GM19328 (cell line): ENCODE measurements around the gene TFPI.
"Not testable (repeated sequence)": the region's sequence is repeated elsewhere in the genome, so short reads cannot be mapped to it uniquely, and the experiment has no call there.

Source experiments
- ATAC-seq: cut with Tn5 transposase; IDR thresholded peaks from one replicate; pipeline ENCODE4 v1.9.1; 2021; ENCODE audit warnings: mild to moderate bottlenecking, moderate library complexity; ENCODE audit not compliant: unreplicated experiment

The TFPI gene

DNA sequence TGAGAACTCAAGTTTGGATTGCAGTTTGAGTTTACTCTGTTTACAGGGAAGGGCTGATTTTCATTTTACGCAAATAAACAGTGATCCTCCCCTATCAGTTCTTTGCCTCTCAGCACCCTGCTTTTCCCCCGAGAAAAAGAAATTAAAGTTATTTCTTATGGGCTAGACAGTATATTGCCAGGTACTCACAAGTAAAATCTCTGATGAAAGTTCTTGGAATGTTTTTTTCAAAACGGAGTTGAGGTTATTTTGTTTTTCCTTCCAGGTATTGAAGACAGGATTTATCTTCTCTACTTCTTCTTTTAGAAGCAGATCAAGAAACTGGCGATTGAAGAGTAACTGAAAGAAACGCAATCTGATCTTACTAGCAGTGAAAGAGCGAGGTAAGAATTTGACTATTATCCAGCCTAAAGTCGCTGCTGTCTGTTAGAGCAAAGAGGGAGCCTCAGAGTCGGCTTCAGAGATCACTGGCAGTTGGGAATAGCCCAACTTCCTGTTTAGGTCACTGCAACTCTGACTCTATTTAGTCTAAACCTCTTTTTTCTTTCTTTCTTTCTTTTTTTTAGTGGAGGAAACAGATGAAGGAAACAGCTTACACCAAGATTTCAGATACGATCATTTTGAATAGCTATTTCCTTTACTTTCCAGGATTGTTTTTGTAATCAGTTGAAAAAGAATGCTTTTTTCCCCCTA lies at the start of gene TFPI:
Gene TFPI (minus strand): TSS at position 425 of the 693 bp plus-strand sequence. CDS start 50,667 bp downstream, outside the sequence.
- ATAC-seq = no peak

DNA sequence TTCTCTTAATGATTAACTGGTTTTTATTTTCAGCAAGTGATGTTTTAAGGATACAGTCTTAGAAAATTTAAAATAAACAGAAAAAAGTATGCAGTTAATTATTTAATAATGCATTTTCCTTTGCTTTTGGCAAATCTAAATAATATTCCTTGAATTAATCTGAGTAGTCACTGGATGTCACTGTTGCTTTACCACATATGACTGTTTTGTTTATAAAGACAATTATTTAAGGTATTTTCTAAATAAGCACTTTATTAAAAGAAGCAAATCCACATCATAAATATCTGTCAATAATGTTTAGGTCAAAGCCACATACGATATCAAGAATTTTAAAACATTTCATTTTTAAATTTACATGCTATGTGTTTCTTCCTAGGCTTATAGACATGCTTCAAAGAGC lies 40.6 kb upstream of the TFPI start:
- ATAC-seq = no peak

DNA sequence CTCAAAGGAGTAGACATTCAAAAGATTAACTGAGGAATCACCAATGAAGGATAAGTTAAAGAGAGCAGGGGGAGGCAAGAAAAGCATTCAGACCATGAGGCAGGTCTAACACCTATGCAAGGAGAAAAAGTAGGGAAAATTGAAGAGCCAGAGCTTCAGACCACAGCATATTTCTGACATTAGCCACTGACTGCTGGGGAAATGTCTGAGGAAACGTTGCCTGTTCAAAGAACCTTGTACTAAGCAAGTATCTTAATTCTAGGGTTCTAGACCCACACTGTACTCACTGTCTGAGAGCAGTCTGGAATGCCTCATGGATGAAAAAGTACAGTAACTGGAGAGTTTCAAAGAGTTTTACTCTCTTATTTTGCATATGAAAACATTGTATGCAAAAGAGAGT lies 39.5 kb upstream of the TFPI start:
- ATAC-seq = no peak

DNA sequence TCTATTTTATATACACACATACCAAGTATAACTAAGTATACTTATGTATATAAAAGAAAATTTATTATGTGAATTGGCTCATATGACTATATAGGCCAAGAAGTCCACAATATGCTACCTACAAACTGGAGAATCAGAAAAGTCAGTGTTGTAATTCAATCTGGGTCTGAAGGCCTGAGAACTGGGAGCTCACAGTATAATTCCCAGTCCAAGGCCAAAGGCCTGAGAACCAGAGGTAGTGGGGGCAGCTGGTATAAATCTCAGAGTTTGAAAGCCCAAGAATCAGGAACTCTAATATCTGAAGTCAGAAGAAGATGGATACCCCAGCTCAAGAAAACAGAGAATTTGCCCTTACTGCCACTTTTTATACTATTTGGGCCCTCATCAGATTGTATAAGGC lies 38.9 kb upstream of the TFPI start:
- no peak for ATAC-seq

DNA sequence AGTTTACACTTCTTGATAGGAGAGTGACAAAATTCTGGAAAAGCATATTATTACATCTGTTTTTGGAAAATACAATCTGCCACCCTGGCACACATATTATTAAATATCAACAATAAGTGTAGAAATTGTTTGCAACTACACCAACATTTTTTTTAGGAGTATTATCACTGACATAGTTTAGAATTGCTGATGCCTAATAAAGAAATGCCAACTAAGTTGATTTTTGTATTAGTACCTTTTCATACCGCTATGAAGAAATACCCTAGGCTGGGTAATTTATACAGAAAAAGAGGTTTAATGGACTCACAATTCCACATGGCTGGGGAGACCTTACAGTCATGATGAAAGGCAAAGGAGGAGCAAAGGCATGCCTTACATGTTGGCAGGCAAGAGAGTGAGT lies 35.9 kb upstream of the TFPI start:
- ATAC-seq = no peak

DNA sequence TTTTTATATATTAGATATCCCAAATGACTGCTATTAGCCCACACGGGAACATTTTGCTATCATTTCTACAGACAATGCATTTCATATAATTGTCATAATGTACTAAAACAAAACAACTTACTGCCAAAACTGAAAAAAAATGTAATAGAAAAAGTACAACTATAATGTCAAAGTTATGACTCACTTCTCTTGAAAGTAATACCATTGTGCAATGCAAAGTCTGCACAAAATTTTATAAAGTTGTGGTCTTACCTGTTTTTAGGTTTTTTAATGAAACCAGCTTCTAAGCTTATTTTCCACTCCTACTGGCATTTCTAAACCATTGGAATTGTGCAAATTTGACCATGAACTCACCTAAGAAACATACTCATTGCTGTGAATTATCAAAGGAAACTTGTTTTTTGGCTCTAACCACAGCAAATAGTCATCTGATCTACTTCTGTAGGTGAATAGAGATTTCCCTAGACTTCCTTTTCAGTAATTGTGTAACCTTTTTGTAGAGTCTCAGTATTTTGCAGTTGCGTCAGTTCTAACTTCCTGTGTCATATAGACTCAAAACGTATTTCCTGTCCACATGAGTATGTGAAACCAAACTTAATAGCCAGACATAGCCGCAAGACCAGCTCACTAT lies 31.9 kb upstream of the TFPI start:
- ATAC-seq = no peak

DNA sequence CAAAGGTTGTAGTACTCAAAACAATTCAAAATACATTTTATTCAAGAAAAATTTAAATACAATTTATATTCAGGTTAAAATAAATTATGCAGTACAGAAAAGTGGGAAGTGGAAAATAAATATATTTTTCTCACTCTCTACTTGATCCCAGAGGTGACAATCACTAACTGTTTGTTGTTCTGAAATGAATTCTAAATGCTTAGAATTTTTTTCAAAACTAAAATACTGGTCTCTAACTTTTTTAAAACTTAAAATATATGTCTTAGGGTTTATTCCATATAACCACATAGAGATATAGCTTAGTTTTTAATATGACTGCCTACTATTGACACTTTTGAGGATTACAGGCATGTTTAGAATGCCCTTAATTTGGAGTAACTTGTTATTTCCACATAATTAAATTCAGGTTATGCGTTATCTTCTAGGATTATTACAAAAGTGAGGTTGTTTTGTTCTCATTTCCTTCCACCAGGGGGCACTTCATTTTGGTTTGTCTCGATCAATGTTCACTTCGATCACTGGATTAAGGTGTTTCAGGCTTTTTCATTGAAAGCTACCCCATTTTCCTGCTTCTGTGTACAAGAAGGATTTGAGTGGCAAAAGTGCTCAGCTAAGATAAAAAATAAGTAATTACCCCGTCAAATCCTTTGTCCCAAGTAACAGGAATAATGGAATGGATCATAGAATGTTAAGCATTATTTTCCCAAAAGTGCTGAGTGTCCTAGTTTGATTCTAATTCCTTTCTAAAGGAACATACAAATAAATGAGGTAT lies 27.1 kb upstream of the TFPI start:
- ATAC-seq = peak; percentile 47

DNA sequence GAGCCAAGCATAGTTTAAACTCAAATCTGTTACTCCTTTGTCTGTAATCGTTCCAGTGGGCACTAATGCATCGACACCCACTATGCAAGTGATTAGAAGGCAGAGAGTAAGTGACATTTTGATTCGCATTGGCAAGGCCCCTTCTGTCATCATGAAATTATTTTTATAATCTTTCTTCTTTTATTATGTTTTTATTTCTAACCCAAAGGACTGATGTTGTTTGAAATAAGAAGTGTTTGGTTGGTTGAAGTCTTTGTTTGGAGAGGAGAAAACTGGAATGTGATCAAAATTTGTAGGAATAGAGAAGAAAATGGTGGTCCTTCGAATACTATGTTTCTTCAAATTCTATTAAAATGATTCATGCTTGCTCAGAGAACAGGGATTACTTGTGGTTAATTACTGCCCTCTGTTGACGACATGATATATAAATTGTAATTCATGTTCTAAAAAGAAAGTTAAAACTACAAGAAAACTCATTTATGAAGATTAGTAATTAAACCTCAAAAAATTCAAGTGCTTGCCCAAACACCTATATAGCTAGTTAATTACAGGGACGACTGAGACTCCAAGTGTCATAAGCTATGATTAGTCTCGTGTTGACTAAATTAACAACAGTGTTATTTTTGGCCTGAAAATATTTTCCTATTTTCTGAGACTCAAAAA lies 26.4 kb upstream of the TFPI start:
- ATAC-seq = no peak

DNA sequence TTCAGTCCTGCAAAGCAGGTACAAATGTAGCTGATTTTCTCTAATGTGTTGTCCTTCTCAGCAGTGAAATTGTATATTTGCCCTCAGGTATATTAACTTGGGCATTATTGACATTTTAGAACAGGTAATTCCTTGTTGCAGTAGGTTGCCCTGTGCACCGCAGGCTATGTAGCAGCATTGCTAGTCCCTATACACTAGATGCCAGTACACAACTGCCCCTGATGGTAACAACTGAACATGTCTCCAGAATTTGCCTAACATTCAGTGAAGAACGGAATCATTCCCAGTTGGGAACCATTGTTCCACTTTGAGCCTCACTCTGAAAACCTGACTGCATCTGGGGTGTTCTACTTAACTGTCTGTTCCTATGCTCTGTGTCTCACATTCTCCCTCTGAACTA lies 23.1 kb upstream of the TFPI start:
- no peak for ATAC-seq

DNA sequence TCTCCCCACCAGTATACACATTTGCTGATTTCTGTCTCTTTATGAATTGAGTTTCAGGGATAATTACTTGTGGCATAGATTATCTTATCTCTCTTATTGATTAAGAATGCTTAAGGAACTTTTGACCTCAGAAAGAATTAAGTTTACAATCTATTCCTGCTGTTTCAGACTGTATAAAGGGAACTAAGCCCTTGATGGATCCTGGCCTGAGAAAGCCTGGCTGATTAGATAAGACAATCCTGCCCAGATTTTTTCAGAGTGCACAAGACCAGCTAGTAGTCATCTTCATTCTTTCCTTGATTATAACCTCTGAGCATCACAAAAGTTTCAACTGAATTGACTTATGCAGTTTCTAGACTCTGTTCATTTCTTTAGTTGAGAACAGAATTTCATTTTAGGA lies 22.7 kb upstream of the TFPI start:
- no peak for ATAC-seq

DNA sequence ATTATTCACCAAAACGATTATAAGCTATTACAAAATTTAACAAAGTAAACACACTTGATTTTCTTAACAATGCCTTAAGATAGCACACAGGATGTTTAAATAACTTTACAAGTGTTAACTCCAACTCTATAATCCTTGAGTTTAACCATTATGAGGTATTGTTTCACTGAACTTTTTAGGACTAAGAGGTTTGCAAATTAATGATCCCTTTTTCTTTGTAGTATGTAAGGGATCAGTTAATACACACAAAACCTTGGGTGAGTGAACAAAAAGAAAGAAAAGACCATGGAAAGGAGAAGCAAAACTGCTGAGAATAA lies 21.5 kb upstream of the TFPI start:
- ATAC-seq = no peak

DNA sequence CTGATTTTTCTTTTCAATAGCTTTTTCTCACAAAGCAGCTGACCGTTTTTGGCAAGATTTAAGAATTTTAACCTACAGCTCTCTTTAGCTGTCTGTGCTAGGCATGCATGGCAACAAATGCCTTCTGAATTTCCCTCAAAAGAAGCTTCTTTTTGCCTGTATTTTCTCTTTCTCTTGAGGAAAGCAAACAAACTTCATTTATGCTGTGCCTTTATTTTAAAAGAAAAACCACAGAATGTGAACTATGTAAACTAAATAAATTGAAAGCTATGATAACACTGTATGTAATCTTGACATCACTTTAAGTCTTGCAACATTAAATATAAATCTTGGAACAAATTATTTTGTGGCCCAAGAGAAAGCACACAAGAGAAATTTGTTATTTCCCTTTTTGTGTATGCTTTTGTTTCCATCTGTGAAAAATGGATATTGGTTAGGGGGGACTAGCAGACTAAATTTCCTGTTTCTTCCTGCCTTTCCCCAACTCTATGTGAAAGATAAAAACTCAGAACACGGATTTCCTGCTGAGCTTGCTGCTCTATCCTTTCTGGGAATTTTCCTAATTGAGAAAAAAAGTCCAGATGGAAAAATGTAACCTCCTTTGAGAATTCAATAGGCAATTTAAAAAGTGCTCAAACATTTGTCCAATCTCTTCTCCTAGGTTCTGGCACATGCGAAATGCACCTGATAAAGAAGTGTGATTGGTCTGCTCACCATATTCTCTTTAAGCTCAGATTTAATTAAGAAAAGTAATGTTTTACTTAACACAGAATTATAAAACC lies 20.9 kb upstream of the TFPI start:
- ATAC-seq = no peak

DNA sequence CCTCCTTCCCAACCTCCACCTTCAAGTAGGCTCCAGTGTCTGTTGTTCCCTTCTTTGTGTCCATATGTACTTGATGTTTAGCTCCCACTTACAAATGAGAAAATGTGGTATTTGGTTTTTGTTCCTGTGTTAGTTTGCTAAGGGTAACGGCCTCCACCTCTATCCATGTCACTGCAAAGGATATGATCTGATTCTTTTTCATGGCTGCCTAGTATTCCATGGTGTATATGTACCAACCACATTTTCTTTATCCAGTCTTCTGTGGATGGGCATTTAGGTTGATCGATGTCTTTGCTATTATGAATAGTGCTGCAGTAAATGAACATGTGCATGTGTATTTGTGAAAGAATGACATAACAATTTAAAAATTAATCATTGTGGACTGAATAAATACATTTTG lies 19.5 kb upstream of the TFPI start:
- no peak for ATAC-seq

DNA sequence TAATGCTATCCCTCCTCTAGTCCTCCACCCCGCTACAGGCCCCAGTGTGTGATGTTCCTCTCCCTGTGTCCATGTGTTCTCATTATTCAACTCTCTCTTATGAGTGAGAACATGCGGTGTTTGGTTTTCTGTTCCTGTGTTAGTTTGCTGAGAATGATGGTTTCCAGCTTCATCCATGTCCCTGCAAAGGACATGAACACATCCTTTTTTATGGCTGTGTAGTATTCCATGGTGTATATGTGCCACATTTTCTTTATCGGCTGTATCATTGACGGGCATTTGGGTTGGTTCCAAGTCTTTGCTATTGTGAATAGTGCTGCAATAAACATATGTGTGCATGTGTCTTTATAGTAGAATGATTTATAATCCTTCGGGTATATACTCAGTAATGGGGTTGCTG lies 17.8 kb upstream of the TFPI start:
- not testable (repeated sequence) for ATAC-seq

DNA sequence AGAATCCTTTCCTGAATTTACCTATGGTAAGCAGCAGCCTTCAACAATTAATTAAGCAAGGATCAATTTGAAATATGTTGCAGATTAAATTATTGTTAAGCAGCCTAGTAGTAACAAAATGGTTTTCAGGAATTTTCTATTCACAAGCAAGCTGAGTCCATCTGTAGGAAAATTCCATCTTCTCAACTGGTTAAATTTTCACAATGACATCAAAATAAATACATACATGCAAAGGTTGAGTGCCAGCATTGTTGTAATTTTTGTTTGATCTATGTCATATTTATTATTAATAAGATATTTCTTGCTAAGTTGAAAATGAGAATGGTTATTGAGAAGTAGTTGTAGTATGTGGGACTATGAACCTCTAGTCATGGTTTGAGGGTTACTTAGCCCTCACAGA lies 15.3 kb upstream of the TFPI start:
- ATAC-seq = no peak

DNA sequence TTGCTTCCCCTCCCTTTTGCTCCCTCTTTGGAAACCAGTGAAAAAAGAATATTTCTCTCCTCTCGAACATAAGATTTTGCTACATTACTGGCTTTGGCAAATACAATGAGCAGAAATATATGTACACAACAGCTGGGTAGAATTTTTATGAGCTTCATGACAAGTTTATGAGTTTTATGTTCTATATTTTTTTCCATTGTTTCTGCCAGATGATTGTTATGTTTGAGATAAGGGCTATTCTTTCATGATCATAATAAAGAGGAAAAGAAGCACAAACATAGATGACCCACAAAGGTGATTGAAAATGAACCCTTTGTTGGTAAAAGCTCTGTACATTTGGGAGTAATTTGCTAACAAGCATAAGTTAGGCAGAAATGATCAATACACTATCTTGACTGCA lies 14.8 kb upstream of the TFPI start:
- no peak for ATAC-seq

DNA sequence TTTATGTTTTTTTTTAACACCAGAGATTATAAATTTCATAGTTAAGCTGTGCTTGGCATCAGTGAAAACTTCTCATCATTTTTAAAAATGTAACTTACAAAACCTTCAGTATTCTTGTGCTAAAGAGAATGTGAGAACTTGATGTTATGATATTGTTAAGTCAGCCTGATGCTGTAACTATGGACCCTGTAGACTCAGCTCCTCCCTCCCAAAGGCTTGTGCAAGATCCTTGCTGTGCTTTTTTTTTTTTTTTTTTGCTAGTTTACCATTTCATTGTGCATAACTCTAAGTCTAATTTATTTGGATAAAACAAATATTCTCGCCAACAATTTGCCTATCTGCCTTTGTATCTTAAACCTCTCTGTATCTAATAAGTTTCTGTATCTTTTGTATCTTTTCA lies 12.9 kb upstream of the TFPI start:
- ATAC-seq = no peak

DNA sequence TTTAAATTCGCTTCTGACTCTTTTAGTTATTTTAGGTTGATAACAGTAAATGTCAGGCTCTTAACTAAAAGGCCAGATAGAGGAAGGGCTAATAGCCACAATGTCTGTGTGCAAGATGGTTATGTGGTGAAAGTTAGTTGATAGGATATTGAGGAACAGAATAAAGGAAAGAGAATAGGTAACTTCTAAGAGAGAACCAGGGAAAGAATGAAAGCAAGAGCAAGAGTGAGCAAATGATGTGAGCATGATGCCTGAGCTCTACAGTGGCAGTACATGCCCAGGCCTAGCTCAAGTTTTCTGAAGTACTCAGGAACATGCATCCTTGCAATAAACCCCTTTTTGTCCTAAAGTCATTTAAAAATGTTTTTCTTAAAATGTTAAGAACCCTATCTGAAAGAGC lies 12.5 kb upstream of the TFPI start:
- ATAC-seq = no peak

DNA sequence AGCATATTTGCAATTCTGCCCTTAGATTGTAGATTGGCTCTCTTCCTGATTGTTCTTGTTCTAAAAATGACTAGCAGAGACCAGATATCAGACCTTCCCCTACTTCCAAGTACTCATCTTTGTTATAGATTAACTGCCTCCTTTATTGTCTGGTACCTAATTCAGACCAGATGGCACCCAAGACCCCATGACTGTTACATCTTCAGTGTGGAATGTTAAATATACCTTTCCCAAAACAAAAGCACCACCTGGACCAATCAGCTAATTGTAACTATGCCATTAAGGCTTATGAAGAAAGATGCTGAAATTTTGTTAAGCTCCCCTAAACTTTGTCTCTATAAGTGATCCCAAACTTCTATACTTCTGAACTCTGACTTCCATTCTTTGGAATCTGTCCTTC lies 12.0 kb upstream of the TFPI start:
- no peak for ATAC-seq

DNA sequence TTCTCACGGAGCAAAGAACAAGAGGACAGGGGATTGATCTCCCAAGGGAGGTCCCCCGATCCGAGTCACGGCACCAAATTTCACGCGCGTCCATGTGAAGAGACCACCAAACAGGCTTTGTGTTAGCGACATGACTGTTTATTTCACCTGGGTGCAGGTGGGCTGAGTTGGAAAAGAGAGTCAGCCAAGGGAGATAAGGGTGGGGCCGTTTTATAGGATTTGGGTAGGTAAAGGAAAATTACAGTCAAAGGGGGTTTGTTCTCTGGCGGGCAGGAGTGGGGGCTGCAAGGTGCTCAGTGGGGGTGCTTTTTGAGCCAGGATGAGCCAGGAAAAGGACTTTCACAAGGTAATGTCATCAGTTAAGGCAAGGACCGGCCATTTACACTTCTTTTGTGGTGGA lies 11.4 kb upstream of the TFPI start:
- not testable (repeated sequence) for ATAC-seq

DNA sequence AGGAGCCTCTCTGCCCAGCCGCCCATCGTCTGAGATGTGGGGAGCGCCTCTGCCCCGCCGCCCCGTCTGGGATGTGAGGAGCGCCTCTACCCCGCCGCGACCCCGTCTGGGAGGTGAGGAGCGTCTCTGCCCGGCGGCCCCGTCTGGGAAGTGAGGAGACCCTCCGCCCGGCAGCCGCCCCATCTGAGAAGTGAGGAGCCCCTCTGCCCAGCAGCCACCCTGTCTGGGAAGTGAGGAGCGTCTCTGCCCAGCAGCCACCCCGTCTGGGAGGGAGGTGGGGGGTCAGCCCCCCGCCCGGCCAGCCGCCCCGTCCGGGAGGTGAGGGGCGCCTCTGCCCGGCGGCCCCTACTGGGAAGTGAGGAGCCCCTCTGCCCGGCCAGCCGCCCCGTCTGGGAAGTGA lies 2.3 kb upstream of the TFPI start:
- not testable (repeated sequence) for ATAC-seq
